ENCODE data around the gene SLC39A10.
"Not testable (repeated sequence)": the region's sequence is repeated elsewhere in the genome, so short reads cannot be mapped to it uniquely, and the experiment has no call there.

The SLC39A10 gene

GRCh38 chr2:195656859-195657633, at the start of gene SLC39A10:
Gene SLC39A10 (plus strand): TSS chr2:195657226. CDS start chr2:195680043, 22,817 bp downstream.
- peak; percentile 97 for DNase-seq

GRCh38 chr2:195608768-195609454, 48.1 kb upstream of the SLC39A10 start:
- no peak for DNase-seq

GRCh38 chr2:195610717-195611116, 46.3 kb upstream of the SLC39A10 start:
- no peak for DNase-seq

- DNase-seq: no peak
Observed at GRCh38 chr2:195612611-195613495, 44.2 kb upstream of the SLC39A10 start.

GRCh38 chr2:195613922-195614321, 43.1 kb upstream of the SLC39A10 start:
- no peak for DNase-seq

GRCh38 chr2:195619590-195619989, 37.4 kb upstream of the SLC39A10 start:
- no peak for DNase-seq

GRCh38 chr2:195620501-195620900, 36.5 kb upstream of the SLC39A10 start:
- no peak for DNase-seq

- DNase-seq: no peak
Observed at GRCh38 chr2:195622966-195623365, 34.1 kb upstream of the SLC39A10 start.

- DNase-seq: no peak
Observed at GRCh38 chr2:195626507-195626906, 30.5 kb upstream of the SLC39A10 start.

- no peak for DNase-seq
Observed at GRCh38 chr2:195628666-195629065, 28.4 kb upstream of the SLC39A10 start.

- no peak for DNase-seq
Observed at GRCh38 chr2:195632856-195633572, 24.0 kb upstream of the SLC39A10 start.

GRCh38 chr2:195633573-195633870, 23.5 kb upstream of the SLC39A10 start:
- DNase-seq: no peak

GRCh38 chr2:195633974-195634373, 23.1 kb upstream of the SLC39A10 start:
- DNase-seq: no peak

GRCh38 chr2:195636890-195637289, 20.1 kb upstream of the SLC39A10 start:
- DNase-seq: no peak

GRCh38 chr2:195638750-195639149, 18.3 kb upstream of the SLC39A10 start:
- no peak for DNase-seq

GRCh38 chr2:195639238-195639858, 17.7 kb upstream of the SLC39A10 start:
- no peak for DNase-seq

- DNase-seq: no peak
Observed at GRCh38 chr2:195639959-195640358, 17.1 kb upstream of the SLC39A10 start.

- no peak for DNase-seq
Observed at GRCh38 chr2:195642027-195642678, 14.9 kb upstream of the SLC39A10 start.

GRCh38 chr2:195642679-195643068, 14.4 kb upstream of the SLC39A10 start:
- no peak for DNase-seq

GRCh38 chr2:195644708-195645107, 12.3 kb upstream of the SLC39A10 start:
- DNase-seq: not testable (repeated sequence)

GRCh38 chr2:195645413-195645812, 11.6 kb upstream of the SLC39A10 start:
- DNase-seq: no peak

GRCh38 chr2:195646424-195646823, 10.6 kb upstream of the SLC39A10 start:
- no peak for DNase-seq
